A549 (cell line): ENCODE results near the gene CD46. TPM values are rescaled to one million over a fixed set of nuclear protein-coding genes. Genes with fewer than 3 reads are reported as not detected.

Experiments used
- ATAC-seq, 2 experiments: fragments of 200-7000 bp in 1 of 2; fragments of >200 bp in 1 of 2; cut with Nextera tagmentation in 1 of 2; cut with Tn5 transposase in 1 of 2; 3 replicates each; pipeline versions ENCODE4 v1.8.0 to v1.9.1; 2018 to 2020; ENCODE audit warnings: mild to moderate bottlenecking in 1 of 2, moderate library complexity in 1 of 2
- CTCF ChIA-PET: fragments of 300-600 bp; sonication (Branson Sonifier 250); formaldehyde crosslinking; extraction: SDS; loops from one replicate; lab custom pipeline; 2021; ENCODE audit warnings: antibody characterized with exemption, inconsistent platforms; lab: Yijun Ruan, JAX
- POLR2A ChIA-PET: fragments of 350-600 bp; formaldehyde crosslinking; extraction: SDS; loops from one replicate; lab custom pipeline; 2021; ENCODE audit warnings: antibody characterized with exemption, inconsistent platforms; lab: Yijun Ruan, JAX
- DNase-seq, 2 experiments: peaks; one replicate each; pipeline versions ENCODE4 v3.0.0 to v3.0.0-alpha.2; 2011 to 2016; ENCODE audit warnings: low read depth in 1 of 2, low spot score in 1 of 2
- FAIRE-seq: peaks from 2 replicates; lab custom pipeline; 2011; peaks lifted over from hg19 to GRCh38; lab: Jason Lieb, UNC
- H3K27ac ChIP-seq, 2 experiments: fragments of >200 bp; sonication (Bioruptor Twin); formaldehyde crosslinking; 3 replicates each; pipeline ENCODE4 v1.5.1; 2016 to 2017
- H3K4me1 ChIP-seq: fragments of >200 bp; sonication (Bioruptor Twin); formaldehyde crosslinking; 3 replicates; pipeline ENCODE4 v1.6.1; 2016
- H3K4me2 ChIP-seq: fragments of >200 bp; sonication (Bioruptor Twin); formaldehyde crosslinking; 3 replicates; pipeline ENCODE4 v1.6.1; 2016
- H3K4me3 ChIP-seq: fragments of >200 bp; sonication (Bioruptor Twin); formaldehyde crosslinking; 3 replicates; pipeline ENCODE4 v1.5.1; 2016
- H3K9me3 ChIP-seq: fragments of >200 bp; sonication (Bioruptor Twin); formaldehyde crosslinking; 3 replicates; pipeline ENCODE4 v1.6.1; 2016
- BHLHE40 ChIP-seq: IDR thresholded peaks from 2 replicates; pipeline ENCODE4 v1.6.1; 2012; ENCODE audit warnings: low read depth, low read length, inconsistent platforms
- CBX2 ChIP-seq: fragments of 200-600 bp; sonication (generic); IDR thresholded peaks from 2 replicates; pipeline ENCODE4 v1.6.1; 2016; ENCODE audit warnings: low read depth, mild to moderate bottlenecking, borderline replicate concordance
- CEBPB ChIP-seq, 2 experiments: fragments of >200 bp in 1 of 2; sonication (Bioruptor Twin) in 1 of 2; formaldehyde crosslinking in 1 of 2; IDR thresholded peaks; 2 replicates each; pipeline ENCODE4 v1.6.1; 2012 to 2016
- CTCF ChIP-seq: fragments of >200 bp; sonication (Bioruptor Twin); formaldehyde crosslinking; IDR thresholded peaks from 3 replicates; pipeline ENCODE4 v1.5.1; 2016
- EHMT2 ChIP-seq: fragments of 200-600 bp; sonication (generic); IDR thresholded peaks from 2 replicates; pipeline ENCODE4 v1.6.1; 2016; ENCODE audit warnings: antibody characterized with exemption, low read depth, mild to moderate bottlenecking, moderate library complexity
- ESRRA ChIP-seq: fragments of 150-350 bp; IDR thresholded peaks from 2 replicates; pipeline ENCODE4 v1.6.1; 2014; ENCODE audit warnings: mild to moderate bottlenecking, low read length, borderline replicate concordance
- HES2 ChIP-seq: fragments of >200 bp; sonication (Bioruptor Twin); formaldehyde crosslinking; IDR thresholded peaks from 2 replicates; pipeline ENCODE4 v1.6.1; 2016
- HEYL ChIP-seq: fragments of 250-450 bp; sonication (Bioruptor Pico); IDR thresholded peaks from 2 replicates; pipeline ENCODE4 v1.8.0; 2021; ENCODE audit warnings: mild to moderate bottlenecking, moderate library complexity
- HOXA7 ChIP-seq: fragments of 250-450 bp; sonication (Bioruptor Pico); IDR thresholded peaks from 2 replicates; pipeline ENCODE4 v1.5.0; 2020; ENCODE audit warnings: mild to moderate bottlenecking, moderate library complexity
- HOXB5 ChIP-seq: fragments of 250-450 bp; sonication (Bioruptor Pico); IDR thresholded peaks from 2 replicates; pipeline ENCODE4 v1.5.0; 2020; ENCODE audit warnings: mild to moderate bottlenecking, moderate library complexity
- KDM5A ChIP-seq: fragments of 200-600 bp; sonication (generic); IDR thresholded peaks from 2 replicates; pipeline ENCODE4 v1.6.1; 2016; ENCODE audit warnings: antibody characterized with exemption, mild to moderate bottlenecking
- MAFK ChIP-seq: fragments of 450-650 bp; IDR thresholded peaks from 2 replicates; pipeline ENCODE4 v1.6.1; 2014; ENCODE audit not compliant: partially characterized antibody
- NFE2L2 ChIP-seq: fragments of 150-350 bp; conservative IDR thresholded peaks from 2 replicates; pipeline ENCODE4 v1.6.1; 2014; ENCODE audit warnings: low read length
- NR3C1 ChIP-seq: fragments of >200 bp; sonication (Bioruptor Twin); formaldehyde crosslinking; IDR thresholded peaks from 3 replicates; pipeline ENCODE4 v1.6.1; 2017
- POLR2AphosphoS2 ChIP-seq: conservative IDR thresholded peaks from 2 replicates; pipeline ENCODE4 v1.6.1; 2012; ENCODE audit warnings: low read length, improper control_type of control experiment, inconsistent platforms
- RAD21 ChIP-seq, 2 experiments: fragments of >200 bp in 1 of 2; sonication (Bioruptor Twin) in 1 of 2; formaldehyde crosslinking in 1 of 2; IDR thresholded peaks in 1 of 2; conservative IDR thresholded peaks in 1 of 2; 2 replicates in 1 of 2; 3 replicates in 1 of 2; pipeline ENCODE4 v1.6.1; 2012 to 2018; ENCODE audit warnings: inconsistent platforms in 1 of 2
- RARB ChIP-seq: fragments of 250-450 bp; sonication (Bioruptor Pico); IDR thresholded peaks from 2 replicates; pipeline ENCODE4 v1.8.0; 2021; ENCODE audit warnings: mild to moderate bottlenecking, moderate library complexity
- RFX5 ChIP-seq: fragments of 450-650 bp; IDR thresholded peaks from 2 replicates; pipeline ENCODE4 v1.7.1; 2014; ENCODE audit warnings: antibody characterized with exemption, mild to moderate bottlenecking, moderate library complexity
- RNF2 ChIP-seq: fragments of 200-600 bp; sonication (generic); IDR thresholded peaks from 2 replicates; pipeline ENCODE4 v1.6.1; 2016; ENCODE audit warnings: low read depth, mild to moderate bottlenecking, antibody characterized with exemption, moderate library complexity, borderline replicate concordance
- TFCP2L1 ChIP-seq: fragments of 250-450 bp; sonication (Bioruptor Pico); IDR thresholded peaks from 2 replicates; pipeline ENCODE4 v1.5.0; 2021; ENCODE audit warnings: mild to moderate bottlenecking
- TP53 ChIP-seq: fragments of 250-450 bp; sonication (Bioruptor Pico); IDR thresholded peaks from 2 replicates; pipeline ENCODE4 v1.5.0; 2021; ENCODE audit warnings: mild to moderate bottlenecking, moderate library complexity
- ZFP36 ChIP-seq: fragments of 450-650 bp; IDR thresholded peaks from 2 replicates; pipeline ENCODE4 v1.6.1; 2014; ENCODE audit warnings: borderline replicate concordance; ENCODE audit not compliant: partially characterized antibody
- ZSCAN20 ChIP-seq: fragments of 250-450 bp; sonication (Bioruptor Pico); IDR thresholded peaks from 2 replicates; pipeline ENCODE4 v1.8.0; 2022; ENCODE audit warnings: mild to moderate bottlenecking, moderate library complexity
- WGBS: methylation state at CpG from one replicate; pipeline ENCODE4 v1.1.6; 2017; ENCODE audit errors: missing lambda C conversion rate; 5-methylcytosine and 5-hydroxymethylcytosine counted together
- polyA plus RNA-seq, 4 experiments: library from polyadenylated mRNA; depleted of rRNA in 3 of 4; stranded (reverse); fragments of >200 nt; fragmentation: RNase III in 1 of 4; extraction: RNeasy Plus Mini Kit Qiagen cat#74134 plus additional on column Dnase treatment in 1 of 4; gene quantifications; 2 replicates in 3 of 4; 3 replicates in 1 of 4; pipeline ENCODE4 v1.2.3, GENCODE V29; 2011 to 2017

CD46 gene
- polyA plus RNA-seq, 2 of the 4 experiments (the other 2 are of a cell fraction): 142 to 239 TPM

GRCh38 chr1:207744000-207744534, 7.8 kb upstream of the CD46 start (continued):
- no peak for TF ChIP-seq CTCF

- WGBS: 32% methylated on average over 1 of the region's 1 CpG
- no peak for ATAC-seq
- no peak overlapping the region for H3K4me3 ChIP-seq
- POLR2A ChIA-PET: no interaction called here
- no peak for FAIRE-seq
- H3K4me1 ChIP-seq: peaks cover 37% of the 10 kb centered on the region
- TF ChIP-seq ZFP36 (no peak), HES2 (no peak), TP53 (CRISPR knock-in tag) (no peak), MAFK (no peak), RFX5 (no peak), RNF2 (no peak), EHMT2 (no peak), RARB (CRISPR knock-in tag) (no peak), ZSCAN20 (no peak), CBX2 (no peak), NFE2L2 (no peak), HOXA7 (CRISPR knock-in tag) (no peak), TFCP2L1 (no peak), BHLHE40 (no peak), KDM5A (no peak)
- H3K4me2 ChIP-seq: peak overlapping the region; percentile 51
- no peak for DNase-seq
- CTCF ChIA-PET: no interaction called here
- H3K9me3 ChIP-seq: no peaks in the 10 kb centered on the region
- peak overlapping the region in 1 of 2 experiments; percentile 59; a peak in 2 of 6 replicates for H3K27ac ChIP-seq
Observed at GRCh38 chr1:207745285-207745684, 6.6 kb upstream of the CD46 start.

GRCh38 chr1:207745839-207746767, 5.8 kb upstream of the CD46 start:
- CTCF ChIA-PET: interaction anchor here (1.1 kb wide), 1 partner anchor 51 kb away, joined by 5 read pairs; no protein-coding TSS in a partner anchor
- no peak overlapping the region for H3K4me3 ChIP-seq
- POLR2A ChIA-PET: interaction anchor here (0.8 kb wide), 1 partner anchor 9 kb away, joined by 3 read pairs; no protein-coding TSS in a partner anchor
- no peak for FAIRE-seq
- 65% methylated on average over 6 of the region's 6 CpGs for WGBS
- no peak for DNase-seq
- H3K9me3 ChIP-seq: no peaks in the 10 kb centered on the region
- TF ChIP-seq HEYL (CRISPR knock-in tag) (no peak), ESRRA (no peak), HOXB5 (no peak), RAD21 (conservative IDR thresholded peaks at IDR 0.05 in 1 of 2, IDR thresholded peaks at IDR 0.05 in 1 of 2) (no peak), KDM5A (no peak), POLR2AphosphoS2 (no peak), CEBPB (IDR thresholded peaks at IDR 0.05) (no peak), EHMT2 (no peak), HES2 (no peak), NR3C1 (no peak), ZSCAN20 (no peak), CBX2 (no peak)
- H3K4me2 ChIP-seq: peak overlapping the region; percentile 51; the same call in 2 of the 3 replicates
- H3K27ac ChIP-seq: peak overlapping the region in 1 of 2 experiments; percentile 14; a peak in 1 of 6 replicates
- peaks cover 40% of the 10 kb centered on the region for H3K4me1 ChIP-seq
- no peak for ATAC-seq
